ENCODE measurements around the gene ZDHHC1. TPM values are rescaled to one million over a fixed set of nuclear protein-coding genes. Genes with fewer than 3 reads are reported as not detected.
A peak's percentile ranks its signal among the peaks of the same experiment; 100 is the strongest.

Gene ZDHHC1
- total and polyA plus RNA-seq, 2 of the 13 experiments (the other 11 are each of a cell fraction or from before 2014, with no cell fraction given): 0.51 to 1.1 TPM

- TF ChIP-seq NFE2L1 (CRISPR knock-in tag; IDR thresholded peaks at IDR 0.05; ENCODE audit: borderline replicate concordance) (no peak), ZNF362 (CRISPR knock-in tag; IDR thresholded peaks at IDR 0.05; ENCODE audit: borderline replicate concordance) (no peak), GATAD1 (CRISPR knock-in tag; IDR thresholded peaks at IDR 0.05) (0 out of 2 replicates have a peak, but pooled peaks have one; percentile 6), ZNF143 (CRISPR knock-in tag; IDR thresholded peaks at IDR 0.05) (peak; percentile 31; the same call in 1 of the 2 replicates), HDAC1 (CRISPR knock-in tag; IDR thresholded peaks at IDR 0.05) (no peak), BCLAF1 (IDR thresholded peaks at IDR 0.05) (no peak), TMF1 (CRISPR knock-in tag; IDR thresholded peaks at IDR 0.05; ENCODE audit: low read depth) (peak; percentile 16; the same call in 1 of the 2 replicates), TP53 (CRISPR knock-in tag; conservative IDR thresholded peaks at IDR 0.05) (no peak), PCBP1 (IDR thresholded peaks at IDR 0.05; ENCODE audit: borderline replicate concordance, low read depth, low read length) (no peak), ZNF251 (CRISPR knock-in tag; IDR thresholded peaks at IDR 0.05) (no peak), KLF9 (CRISPR knock-in tag; IDR thresholded peaks at IDR 0.05; ENCODE audit: low read depth) (no peak), HINFP (CRISPR knock-in tag; IDR thresholded peaks at IDR 0.05; ENCODE audit: low read depth) (no peak), ZNF557 (CRISPR knock-in tag; IDR thresholded peaks at IDR 0.05) (no peak), ZNF512 (CRISPR knock-in tag; IDR thresholded peaks at IDR 0.05) (no peak), RBAK (CRISPR knock-in tag; IDR thresholded peaks at IDR 0.05) (no peak), SP5 (CRISPR knock-in tag; IDR thresholded peaks at IDR 0.05; ENCODE audit: borderline replicate concordance, low read depth) (no peak), HHEX (CRISPR knock-in tag; IDR thresholded peaks at IDR 0.05) (no peak), ZNF547 (CRISPR knock-in tag; IDR thresholded peaks at IDR 0.05) (0 out of 2 replicates have a peak, but pooled peaks have one; percentile 38), ZBTB7B (CRISPR knock-in tag; IDR thresholded peaks at IDR 0.05) (no peak), SRSF1 (optimal IDR thresholded peaks at IDR 0.05; ENCODE audit: low read depth, low read length) (no peak), ZGPAT (CRISPR knock-in tag; IDR thresholded peaks at IDR 0.05) (no peak)
Measured at GRCh38 chr16:67430977-67431774, 14.9 kb upstream of the ZDHHC1 start, which contains the start of gene HSD11B2 (continued).

Data from HepG2 (cell line).